HG02981 (cell line): Measurements from ENCODE around the gene MREG.
"Not testable (repeated sequence)": the region's sequence is repeated elsewhere in the genome, so short reads cannot be mapped to it uniquely, and the experiment has no call there.

ENCODE experiments used
- ATAC-seq: cut with Tn5 transposase; IDR thresholded peaks from one replicate; pipeline ENCODE4 v1.9.1; 2021; ENCODE audit warnings: mild to moderate bottlenecking, moderate library complexity; ENCODE audit not compliant: unreplicated experiment

MREG gene

GRCh38 chr2:215965532-215966165 lies 47.7 kb downstream of the MREG start:
- ATAC-seq = no peak

GRCh38 chr2:215961981-215962380 lies 51.4 kb downstream of the MREG start:
- ATAC-seq = no peak

GRCh38 chr2:215958257-215958656 lies 55.1 kb downstream of the MREG start:
- ATAC-seq = no peak

- not testable (repeated sequence) for ATAC-seq
Observed at GRCh38 chr2:215957354-215958122, 55.8 kb downstream of the MREG start.

GRCh38 chr2:215952860-215953637 lies 60.3 kb downstream of the MREG start:
- no peak for ATAC-seq

GRCh38 chr2:215951558-215951957 lies 61.8 kb downstream of the MREG start:
- no peak for ATAC-seq

GRCh38 chr2:215949991-215950404 lies 63.4 kb downstream of the MREG start:
- peak; percentile 83 for ATAC-seq

GRCh38 chr2:215948051-215948450 lies 65.3 kb downstream of the MREG start:
- ATAC-seq = no peak

GRCh38 chr2:215946586-215946985 lies 66.8 kb downstream of the MREG start:
- no peak for ATAC-seq

- no peak for ATAC-seq
Observed at GRCh38 chr2:215942194-215942593, 71.2 kb downstream of the MREG start.

GRCh38 chr2:215941726-215942125 lies 71.6 kb downstream of the MREG start:
- ATAC-seq = no peak

- ATAC-seq = no peak
Observed at GRCh38 chr2:215940645-215941184, 72.6 kb downstream of the MREG start.

- ATAC-seq = no peak
Observed at GRCh38 chr2:215937190-215937589, 76.2 kb downstream of the MREG start.

GRCh38 chr2:215933151-215933550 lies 80.2 kb downstream of the MREG start:
- no peak for ATAC-seq

- ATAC-seq = peak; percentile 89
Observed at GRCh38 chr2:215931256-215931903, 82.0 kb downstream of the MREG start.

- no peak for ATAC-seq
Observed at GRCh38 chr2:215930505-215931253, 82.7 kb downstream of the MREG start.

GRCh38 chr2:215929602-215930335 lies 83.6 kb downstream of the MREG start:
- ATAC-seq = no peak

- ATAC-seq = no peak
Observed at GRCh38 chr2:215928086-215928485, 85.3 kb downstream of the MREG start.

- ATAC-seq = not testable (repeated sequence)
Observed at GRCh38 chr2:215926992-215927391, 86.4 kb downstream of the MREG start.
